GM12875 (cell line): ENCODE results near the gene MPST.

Experiments used
- H3K4me3 ChIP-seq: one replicate; pipeline ENCODE4 v1.5.1; 2011; ENCODE audit warnings: low read depth, low read length, control low read depth
- TF ChIP-seq, protein P1 (sequence below): IDR thresholded peaks from 2 replicates; pipeline ENCODE4 v1.5.1; 2011; ENCODE audit warnings: low read depth, mild to moderate bottlenecking, control low read depth, inconsistent platforms, low read length, moderate library complexity, borderline replicate concordance; ENCODE audit not compliant: insufficient read depth

Gene MPST

GRCh38 chr22:37057796-37058510 lies 38.4 kb downstream of the MPST start:
- TF ChIP-seq, protein P1, sequence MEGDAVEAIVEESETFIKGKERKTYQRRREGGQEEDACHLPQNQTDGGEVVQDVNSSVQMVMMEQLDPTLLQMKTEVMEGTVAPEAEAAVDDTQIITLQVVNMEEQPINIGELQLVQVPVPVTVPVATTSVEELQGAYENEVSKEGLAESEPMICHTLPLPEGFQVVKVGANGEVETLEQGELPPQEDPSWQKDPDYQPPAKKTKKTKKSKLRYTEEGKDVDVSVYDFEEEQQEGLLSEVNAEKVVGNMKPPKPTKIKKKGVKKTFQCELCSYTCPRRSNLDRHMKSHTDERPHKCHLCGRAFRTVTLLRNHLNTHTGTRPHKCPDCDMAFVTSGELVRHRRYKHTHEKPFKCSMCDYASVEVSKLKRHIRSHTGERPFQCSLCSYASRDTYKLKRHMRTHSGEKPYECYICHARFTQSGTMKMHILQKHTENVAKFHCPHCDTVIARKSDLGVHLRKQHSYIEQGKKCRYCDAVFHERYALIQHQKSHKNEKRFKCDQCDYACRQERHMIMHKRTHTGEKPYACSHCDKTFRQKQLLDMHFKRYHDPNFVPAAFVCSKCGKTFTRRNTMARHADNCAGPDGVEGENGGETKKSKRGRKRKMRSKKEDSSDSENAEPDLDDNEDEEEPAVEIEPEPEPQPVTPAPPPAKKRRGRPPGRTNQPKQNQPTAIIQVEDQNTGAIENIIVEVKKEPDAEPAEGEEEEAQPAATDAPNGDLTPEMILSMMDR = no peak
- H3K4me3 ChIP-seq = no peak overlapping the region

GRCh38 chr22:37058917-37059701 lies 39.6 kb downstream of the MPST start:
- no peak overlapping the region for H3K4me3 ChIP-seq
- TF ChIP-seq, protein P1 = no peak

GRCh38 chr22:37059876-37060449 lies 40.4 kb downstream of the MPST start:
- H3K4me3 ChIP-seq = no peak overlapping the region
- TF ChIP-seq, protein P1 = no peak

DNA sequence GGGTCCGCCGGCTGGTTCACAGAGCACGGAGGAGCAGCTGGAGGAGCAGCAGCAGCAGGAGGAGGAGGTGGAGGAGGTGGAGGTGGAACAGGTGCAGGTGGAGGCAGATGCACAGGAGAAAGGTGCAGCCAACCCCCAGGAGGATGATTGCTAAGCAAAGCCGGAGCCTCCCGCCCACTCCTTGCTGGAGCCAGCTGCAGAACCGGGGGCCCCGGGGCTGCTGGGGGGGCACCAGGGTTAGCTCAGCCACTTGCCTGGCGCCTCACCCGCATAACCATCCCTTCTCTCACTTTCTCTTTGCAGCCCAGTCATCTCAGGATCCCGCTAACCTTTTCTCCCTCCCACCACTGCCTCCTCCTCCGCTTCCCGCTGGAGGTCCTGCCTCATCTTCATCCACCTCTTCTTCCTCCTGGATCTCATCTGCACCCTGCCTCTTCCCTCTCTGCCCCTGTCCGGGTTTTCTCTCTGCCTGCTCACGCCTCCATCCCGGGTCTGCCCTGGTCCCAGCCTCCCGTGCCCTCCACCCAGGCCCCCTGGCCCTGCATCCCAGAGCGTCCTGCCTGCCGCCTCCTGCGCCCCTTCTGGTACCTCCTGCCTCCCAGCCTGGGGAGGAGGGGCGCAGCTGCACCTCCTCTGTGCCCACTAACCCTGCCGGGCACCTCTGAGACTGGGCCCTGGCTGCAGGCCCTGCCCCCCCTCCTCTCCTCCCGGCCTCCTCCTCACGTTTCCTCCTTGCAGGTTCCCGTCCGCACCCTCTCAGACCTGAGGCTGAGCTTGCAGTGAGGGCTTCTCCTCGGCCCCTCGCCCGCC lies 41.5 kb downstream of the MPST start:
- TF ChIP-seq, protein P1 = no peak
- no peak overlapping the region for H3K4me3 ChIP-seq

DNA sequence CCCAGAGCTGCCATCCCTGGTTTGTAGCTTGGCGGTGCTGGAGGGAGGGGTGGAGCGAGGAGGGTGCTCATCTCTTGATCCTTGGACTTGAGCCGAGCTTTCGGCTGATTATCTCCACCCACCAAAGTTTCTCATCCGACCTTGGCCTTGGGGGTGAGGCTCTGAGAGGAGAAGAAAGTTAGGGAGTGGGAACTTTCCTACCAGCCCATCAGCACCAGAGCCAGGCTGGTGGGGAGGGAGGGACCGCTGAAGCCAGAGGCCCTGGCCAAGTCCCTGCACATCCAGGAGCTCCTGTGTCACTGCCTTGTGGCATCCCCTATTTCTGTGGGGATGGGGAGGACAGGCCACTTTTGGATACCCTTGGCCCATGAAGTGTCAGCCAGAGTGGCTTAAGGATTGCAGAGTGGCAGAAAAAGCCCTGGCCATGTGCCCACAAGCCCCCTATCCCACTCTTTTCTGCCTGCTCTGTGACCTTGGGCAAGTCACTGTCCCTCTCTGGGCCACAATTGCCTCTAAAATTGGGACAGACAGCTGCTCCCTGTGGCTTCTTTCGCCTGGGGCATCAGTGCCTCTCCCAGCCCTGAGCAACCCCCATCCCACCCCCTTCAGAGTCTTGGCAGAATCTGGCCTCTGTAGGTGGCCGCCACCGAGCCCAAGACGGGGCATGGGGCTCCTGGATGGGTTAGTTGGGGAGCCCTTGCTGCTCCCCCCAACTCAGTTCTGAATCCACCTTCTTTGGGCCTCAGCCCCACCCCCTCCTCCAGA lies 42.3 kb downstream of the MPST start:
- TF ChIP-seq, protein P1 = no peak
- no peak overlapping the region for H3K4me3 ChIP-seq

DNA sequence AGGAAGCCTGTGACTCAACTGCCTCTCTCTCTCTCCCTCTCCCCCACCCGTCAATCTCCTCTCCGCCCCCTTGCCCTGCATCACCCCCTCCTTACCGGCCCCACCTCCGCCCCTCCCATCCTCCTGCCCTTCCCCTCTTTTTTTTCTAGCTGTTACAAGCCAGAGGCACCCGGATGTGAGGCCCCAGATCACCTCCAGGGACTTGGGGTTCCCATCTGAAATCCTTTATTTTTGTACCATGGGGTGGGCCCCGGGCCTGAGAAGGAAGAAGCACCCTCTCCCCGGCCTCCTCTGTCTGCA lies 42.8 kb downstream of the MPST start:
- H3K4me3 ChIP-seq = no peak overlapping the region
- TF ChIP-seq, protein P1 = no peak
